Stimulated activated effector memory CD8-positive, alpha-beta T cell treated with anti-CD3 and anti-CD28 coated beads, Interleukin-12 subunit alpha, Interleukin-12 subunit beta, amount 100 ng/mL, for 72 hours (primary cell): ENCODE results near the gene SNX25.
A peak's percentile ranks its signal among the peaks of the same experiment; 100 is the strongest.
"Not testable (repeated sequence)": the region's sequence is repeated elsewhere in the genome, so short reads cannot be mapped to it uniquely, and the experiment has no call there.

Experiments used
- ATAC-seq: fragments of 150-1000 bp; cut with Tn5 transposase; 2 replicates; pipeline ENCODE4 v1.10.0; 2021
- DNase-seq, 2 donors: peaks; one replicate each; pipeline ENCODE4 v3.0.0; 2021 to 2022; ENCODE audit warnings: low spot score in 2 of 2
- H3K27ac Mint-ChIP-seq: one replicate; pipeline ENCODE4 v1.8.0; 2022; ENCODE audit warnings: mild to moderate bottlenecking, mixed read lengths
- H3K36me3 Mint-ChIP-seq: one replicate; pipeline ENCODE4 v1.8.0; 2022; ENCODE audit warnings: mild to moderate bottlenecking, mixed read lengths
- H3K4me1 Mint-ChIP-seq: one replicate; pipeline ENCODE4 v1.8.0; 2022; ENCODE audit warnings: mixed read lengths
- H3K4me3 Mint-ChIP-seq: one replicate; pipeline ENCODE4 v1.8.0; 2022; ENCODE audit warnings: mild to moderate bottlenecking, mixed read lengths
- H3K9me3 Mint-ChIP-seq: one replicate; pipeline ENCODE4 v1.8.0; 2022; ENCODE audit warnings: mixed read lengths

SNX25 gene

DNA sequence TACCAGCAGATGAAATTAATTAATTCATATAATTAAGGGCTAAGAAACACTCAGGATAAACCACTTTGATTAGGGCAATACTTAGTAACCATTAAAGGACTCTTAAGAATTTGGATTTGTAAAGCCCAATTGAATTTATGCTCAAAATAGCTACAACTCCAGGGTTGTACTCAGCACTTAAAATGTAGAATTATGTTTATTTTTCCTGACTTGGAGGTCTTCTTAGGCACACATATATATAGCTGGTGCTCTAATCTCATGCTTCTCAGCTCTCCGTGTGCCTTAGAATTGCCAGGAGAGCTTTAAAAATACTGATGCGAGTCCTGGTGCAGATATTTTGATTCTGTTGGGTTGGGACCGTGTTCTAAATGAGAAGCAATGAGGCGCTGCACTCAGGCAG, 77.6 kb downstream of the SNX25 start:
- peaks cover 11% of the 10 kb centered on the region for H3K36me3 Mint-ChIP-seq
- no peaks in the 10 kb centered on the region for H3K4me1 Mint-ChIP-seq
- DNase-seq (no peak), ATAC-seq (no peak)
- H3K9me3 Mint-ChIP-seq, result no peaks in the 10 kb centered on the region
- H3K4me3 Mint-ChIP-seq, result no peak overlapping the region
- no peak overlapping the region for H3K27ac Mint-ChIP-seq

DNA sequence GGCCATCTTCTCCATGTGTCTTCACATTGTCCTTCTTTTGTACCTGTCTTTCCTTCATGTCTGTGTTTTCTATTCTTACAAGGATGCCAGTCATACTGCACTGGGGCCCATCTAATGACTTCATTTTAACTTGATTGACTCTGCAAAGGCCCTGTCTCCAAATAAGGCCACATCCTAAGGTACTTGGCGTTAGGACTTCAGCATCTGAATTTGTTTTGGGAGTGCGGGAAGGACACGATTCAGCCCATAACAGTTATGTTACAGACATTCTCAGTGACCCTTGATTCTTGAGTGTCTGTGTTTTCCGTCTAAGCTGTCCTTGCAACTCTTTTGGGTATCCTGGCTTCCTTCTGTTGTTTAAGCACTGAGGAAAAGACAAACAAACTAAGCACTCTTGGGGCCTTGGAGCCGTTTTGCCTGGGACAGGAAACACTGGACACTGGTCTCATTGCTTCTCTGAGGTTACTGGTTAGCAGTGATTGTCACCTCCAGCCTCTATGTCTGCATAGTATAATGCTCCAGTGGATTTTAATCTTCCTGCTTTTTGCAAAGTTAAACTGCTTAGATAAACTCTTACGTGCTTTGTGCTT, 80.7 kb downstream of the SNX25 start:
- Mint-ChIP-seq H3K4me3 (no peak overlapping the region), H3K36me3 (peaks cover 20% of the 10 kb centered on the region), H3K4me1 (no peaks in the 10 kb centered on the region), H3K27ac (no peak overlapping the region), H3K9me3 (no peaks in the 10 kb centered on the region)
- DNase-seq (no peak), ATAC-seq (no peak)

DNA sequence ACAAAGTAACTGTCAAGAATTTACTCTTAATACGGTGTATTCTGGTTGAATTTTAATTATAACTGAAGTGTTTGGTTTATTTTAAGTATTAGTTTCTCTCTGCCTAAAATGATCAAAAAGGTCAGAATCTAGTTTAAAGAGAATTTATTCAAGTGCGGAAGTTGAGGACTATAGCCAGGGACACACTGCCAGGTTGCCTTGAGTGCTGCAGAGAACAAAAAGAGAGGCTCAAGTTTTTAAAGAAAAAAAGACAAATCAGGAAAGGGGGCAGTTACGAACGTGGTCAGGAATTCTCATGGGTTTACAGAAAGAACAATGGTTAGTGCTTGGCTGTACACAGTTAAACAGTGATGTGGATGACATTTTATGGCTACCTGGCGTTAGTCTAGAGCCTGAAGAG, 81.3 kb downstream of the SNX25 start:
- no peak for DNase-seq
- no peak for ATAC-seq
- H3K4me1 Mint-ChIP-seq, result no peaks in the 10 kb centered on the region
- H3K36me3 Mint-ChIP-seq, result peaks cover 24% of the 10 kb centered on the region
- no peak overlapping the region for H3K27ac Mint-ChIP-seq
- no peak overlapping the region for H3K4me3 Mint-ChIP-seq
- no peaks in the 10 kb centered on the region for H3K9me3 Mint-ChIP-seq

DNA sequence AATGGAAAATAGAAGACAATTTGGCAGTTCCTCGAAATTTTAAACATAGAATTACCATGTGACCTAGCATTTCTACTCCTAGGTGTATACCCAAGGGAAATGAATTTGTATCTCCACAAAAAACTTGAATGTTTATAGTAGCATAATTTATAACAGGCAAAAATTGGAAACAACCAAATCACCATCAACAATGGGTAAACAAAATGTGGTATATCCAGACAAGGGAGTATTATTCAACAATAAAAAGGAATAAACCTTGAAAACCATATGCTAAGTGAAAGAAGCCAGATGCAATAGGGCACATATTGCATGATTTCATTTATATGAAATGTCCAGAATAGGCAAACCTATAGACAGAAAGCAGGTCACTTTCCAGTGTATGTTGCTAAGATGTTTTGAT, 83.8 kb downstream of the SNX25 start:
- no peak for DNase-seq
- no peak overlapping the region for H3K27ac Mint-ChIP-seq
- H3K4me3 Mint-ChIP-seq, result no peak overlapping the region
- no peak for ATAC-seq
- peaks cover 31% of the 10 kb centered on the region for H3K36me3 Mint-ChIP-seq
- H3K9me3 Mint-ChIP-seq, result no peaks in the 10 kb centered on the region
- H3K4me1 Mint-ChIP-seq, result no peaks in the 10 kb centered on the region

DNA sequence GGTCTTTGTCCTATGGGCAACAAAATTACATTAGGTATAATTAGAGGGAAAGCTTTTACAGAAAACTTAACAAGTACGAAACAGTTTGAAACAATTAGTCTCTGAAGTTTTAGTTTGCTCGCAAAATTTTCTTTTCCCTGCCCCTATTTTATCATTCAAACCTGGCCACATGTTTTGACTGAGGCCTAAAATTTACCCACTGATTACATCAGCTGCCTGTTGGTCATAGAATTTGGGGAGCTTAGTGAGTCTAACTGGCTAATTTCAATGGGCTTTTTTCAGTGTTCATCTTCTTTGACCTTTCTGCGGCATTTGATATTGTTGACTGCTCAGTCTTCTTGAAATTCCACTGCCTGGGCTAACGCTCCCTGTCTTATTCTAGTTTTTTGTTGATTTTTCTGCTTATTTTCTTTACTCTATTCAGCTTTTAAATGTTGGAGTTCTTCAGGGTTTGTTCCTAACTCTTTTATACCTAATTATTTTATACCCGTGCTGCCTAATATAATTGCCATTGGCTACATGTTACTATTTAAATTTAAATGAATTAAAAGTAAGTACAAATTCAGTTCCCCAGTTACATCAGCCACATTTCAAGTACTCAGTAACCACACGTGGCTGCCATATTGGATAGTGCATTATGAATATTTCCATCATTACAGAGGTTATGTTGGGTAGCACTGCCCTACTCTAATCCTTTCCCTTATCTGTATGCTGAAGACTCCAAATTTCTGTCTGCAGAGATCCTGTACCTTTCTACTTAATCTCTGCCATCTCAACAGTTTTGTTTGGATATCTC, 87.5 kb downstream of the SNX25 start:
- H3K36me3 Mint-ChIP-seq, result peaks cover 34% of the 10 kb centered on the region
- no peak for DNase-seq
- H3K9me3 Mint-ChIP-seq, result no peaks in the 10 kb centered on the region
- ATAC-seq, result no peak
- no peak overlapping the region for H3K27ac Mint-ChIP-seq
- H3K4me3 Mint-ChIP-seq, result no peak overlapping the region
- no peaks in the 10 kb centered on the region for H3K4me1 Mint-ChIP-seq

DNA sequence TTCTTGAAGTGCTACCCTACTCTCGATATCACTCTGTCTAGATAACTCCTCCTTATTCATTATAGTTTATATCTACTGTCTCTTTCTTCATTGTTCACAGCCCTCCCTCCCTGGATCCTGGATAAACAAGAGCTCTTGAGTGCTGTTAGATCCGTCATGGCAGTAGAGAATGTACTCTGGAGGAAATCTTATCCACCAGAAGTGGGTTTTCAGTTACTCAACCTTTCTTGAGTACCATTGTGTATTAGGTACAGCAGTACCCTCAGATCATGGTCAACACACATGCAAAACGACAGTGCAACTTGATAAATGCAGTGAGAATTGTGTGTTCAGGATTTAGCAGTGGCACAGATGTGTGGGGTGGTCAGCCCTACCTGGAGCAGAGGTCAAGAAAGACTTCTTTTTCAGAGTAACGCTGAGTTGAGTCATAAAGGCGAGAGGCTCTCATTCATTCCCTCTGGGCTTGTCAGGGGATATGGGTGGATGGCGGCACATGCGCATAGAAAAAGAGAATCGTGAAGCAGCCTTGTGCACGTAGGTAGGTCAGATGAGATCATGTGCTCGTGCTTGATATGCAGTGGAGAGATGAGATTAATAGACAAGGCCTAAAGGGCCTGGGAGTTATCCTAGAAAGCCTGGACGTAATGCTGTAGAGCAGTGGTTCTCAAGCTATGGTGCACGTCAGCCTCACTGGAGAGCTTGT, 89.5 kb downstream of the SNX25 start:
- Mint-ChIP-seq H3K36me3 (peaks cover 23% of the 10 kb centered on the region), H3K4me3 (no peak overlapping the region), H3K27ac (peak overlapping the region; percentile 14), H3K4me1 (no peaks in the 10 kb centered on the region), H3K9me3 (no peaks in the 10 kb centered on the region)
- ATAC-seq, result no peak
- no peak for DNase-seq

DNA sequence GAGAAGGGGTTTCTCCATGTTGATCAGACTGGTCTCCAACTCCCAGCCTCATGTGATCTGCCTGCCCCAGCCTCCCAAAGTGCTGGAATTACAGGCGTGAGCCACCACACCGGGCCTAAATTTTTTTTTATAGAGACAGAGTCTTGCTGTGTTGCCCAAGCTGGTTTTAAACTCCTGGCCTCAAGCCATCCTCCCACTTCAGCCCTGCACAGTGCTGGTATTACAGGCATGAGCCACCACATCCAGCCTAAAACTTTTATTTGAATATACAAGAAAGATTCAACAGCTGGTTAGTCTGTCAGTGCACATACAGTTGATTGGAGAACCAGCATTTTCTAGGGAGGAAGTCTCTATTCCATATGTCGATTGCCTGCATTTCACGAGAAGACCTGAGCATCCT, 95.1 kb downstream of the SNX25 start:
- DNase-seq (no peak), ATAC-seq (no peak)
- H3K27ac Mint-ChIP-seq, result no peak overlapping the region
- no peaks in the 10 kb centered on the region for H3K9me3 Mint-ChIP-seq
- no peak overlapping the region for H3K4me3 Mint-ChIP-seq
- peaks cover 1% of the 10 kb centered on the region for H3K4me1 Mint-ChIP-seq
- peaks cover 10% of the 10 kb centered on the region for H3K36me3 Mint-ChIP-seq

DNA sequence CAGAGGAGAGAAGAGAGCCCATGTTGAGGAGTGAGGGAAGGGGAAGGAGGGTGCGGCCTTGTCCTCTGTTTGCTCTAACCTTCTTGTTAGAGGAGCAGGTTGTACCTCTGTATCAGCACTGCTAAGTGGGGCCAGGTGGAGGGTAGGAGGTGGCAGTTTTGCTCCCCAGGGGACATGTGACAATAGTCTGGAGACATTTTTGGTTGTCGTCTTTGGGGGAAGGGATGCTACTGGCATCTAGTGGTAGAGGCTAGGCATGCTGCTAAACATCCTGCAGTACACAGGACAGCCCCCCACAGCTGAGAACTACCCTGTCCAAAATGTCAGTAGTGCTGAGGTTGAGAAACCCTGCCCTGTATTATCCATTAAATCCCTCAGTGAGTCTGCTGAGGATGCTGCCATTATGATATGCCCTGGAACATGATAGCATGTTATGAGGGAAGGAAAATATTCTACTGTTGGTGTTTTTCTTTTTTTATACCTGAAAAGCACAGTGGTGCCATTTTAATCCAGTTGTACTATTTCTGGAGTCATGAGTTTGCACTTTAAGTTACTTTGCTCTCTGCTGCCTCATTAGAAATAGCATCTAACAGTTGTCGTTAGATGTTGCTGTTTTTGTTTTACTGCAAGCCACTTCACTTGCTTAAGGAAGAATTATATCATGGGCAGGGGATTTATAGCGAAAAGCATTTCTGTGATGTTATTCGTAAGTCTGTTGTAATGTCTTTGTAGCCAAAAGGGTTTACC, 95.7 kb downstream of the SNX25 start:
- no peaks in the 10 kb centered on the region for H3K9me3 Mint-ChIP-seq

DNA sequence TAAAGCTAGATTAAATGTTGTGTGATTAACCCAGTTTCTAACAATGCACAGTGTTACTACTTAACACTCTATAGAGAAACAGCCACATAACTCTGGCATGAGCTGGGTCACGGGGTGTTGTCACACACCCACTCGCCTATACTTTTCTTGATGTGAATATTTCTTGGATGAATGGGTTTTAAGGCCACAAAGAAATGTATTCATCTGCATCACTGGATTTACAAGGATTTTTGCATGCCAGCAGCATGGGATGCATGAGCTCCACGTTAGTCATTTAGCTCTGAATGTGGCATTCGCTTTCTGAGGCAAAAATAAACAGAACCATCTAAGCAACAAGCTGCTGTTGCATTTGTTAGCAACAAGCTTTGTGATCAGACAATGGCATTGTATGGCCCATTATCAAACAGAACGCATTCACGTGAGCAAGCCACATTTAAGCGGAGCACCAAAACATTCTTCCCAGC, 96.6 kb downstream of the SNX25 start:
- no peak for DNase-seq
- ATAC-seq, result no peak
- Mint-ChIP-seq H3K4me1 (peaks cover 7% of the 10 kb centered on the region), H3K4me3 (no peak overlapping the region), H3K36me3 (peaks cover 16% of the 10 kb centered on the region), H3K27ac (no peak overlapping the region), H3K9me3 (no peaks in the 10 kb centered on the region)

More for the DNA sequence above, 95.7 kb downstream of the SNX25 start:
- no peak overlapping the region for H3K4me3 Mint-ChIP-seq
- H3K4me1 Mint-ChIP-seq, result peaks cover 7% of the 10 kb centered on the region
- H3K27ac Mint-ChIP-seq, result no peak overlapping the region
- H3K36me3 Mint-ChIP-seq, result peaks cover 15% of the 10 kb centered on the region
- ATAC-seq (peak; percentile 65), DNase-seq (no peak)

DNA sequence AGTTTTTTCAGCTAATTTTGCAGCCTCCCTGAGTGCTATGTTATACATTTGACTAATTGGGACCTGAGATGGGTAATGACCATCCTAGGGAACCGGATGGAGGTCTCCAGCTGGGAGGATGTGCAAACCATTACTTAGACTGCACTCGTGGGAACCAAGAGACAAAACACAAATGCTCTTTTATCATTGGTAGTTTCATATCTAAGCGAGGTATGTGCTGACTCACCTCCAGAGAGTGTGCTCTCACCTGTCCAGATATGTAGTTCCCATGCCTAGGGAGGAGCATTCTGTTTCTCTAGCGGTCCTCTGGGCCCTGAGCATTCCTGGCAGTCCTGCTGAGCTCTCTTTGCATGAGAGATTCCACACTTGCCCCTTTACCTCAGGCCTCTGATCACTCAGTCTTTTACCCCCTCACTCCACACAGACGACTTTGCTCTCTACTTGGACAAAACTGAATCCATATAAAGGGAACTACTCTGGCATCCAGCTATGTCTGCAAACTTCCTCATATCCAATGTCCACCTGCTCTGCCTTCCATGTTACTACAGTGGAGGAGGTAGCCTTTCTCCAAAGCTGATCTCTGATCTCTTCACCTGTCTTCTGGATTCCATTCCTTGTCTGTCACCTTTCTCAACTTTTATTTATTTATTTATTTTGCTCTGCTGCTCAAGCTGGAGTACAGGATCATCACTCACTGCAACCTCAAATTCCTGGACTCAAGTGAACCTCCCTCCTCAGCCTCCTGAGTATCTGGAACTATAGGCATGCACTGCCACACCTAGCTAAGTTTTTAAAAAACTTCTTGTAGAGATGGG, 97.9 kb downstream of the SNX25 start:
- H3K27ac Mint-ChIP-seq, result no peak overlapping the region
- no peak overlapping the region for H3K4me3 Mint-ChIP-seq
- ATAC-seq (no peak), DNase-seq (no peak)
- H3K36me3 Mint-ChIP-seq, result peaks cover 27% of the 10 kb centered on the region
- peaks cover 7% of the 10 kb centered on the region for H3K4me1 Mint-ChIP-seq
- H3K9me3 Mint-ChIP-seq, result no peaks in the 10 kb centered on the region

DNA sequence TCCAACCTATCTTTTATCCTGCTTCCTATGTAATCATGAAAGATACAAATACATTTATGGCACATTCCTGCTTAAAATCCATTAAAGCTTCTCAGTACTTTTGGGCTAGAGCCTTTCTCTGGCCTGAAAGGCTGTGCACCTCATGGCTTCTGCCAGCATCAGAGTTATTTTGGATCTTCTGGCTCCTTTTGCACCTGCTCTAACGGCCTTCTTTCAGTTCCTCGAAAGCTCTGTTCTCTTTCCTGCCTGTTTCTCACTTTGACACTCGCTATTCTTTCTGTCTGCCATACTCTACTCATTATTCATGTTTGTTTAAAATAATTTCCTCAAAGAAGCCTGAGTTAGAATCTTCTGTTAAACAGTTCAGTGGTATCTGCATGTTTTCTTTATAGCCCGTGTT, 100.4 kb downstream of the SNX25 start:
- no peak for DNase-seq
- H3K9me3 Mint-ChIP-seq, result no peaks in the 10 kb centered on the region
- H3K4me1 Mint-ChIP-seq, result peaks cover 7% of the 10 kb centered on the region
- H3K36me3 Mint-ChIP-seq, result peaks cover 51% of the 10 kb centered on the region
- peak overlapping the region; percentile 14 for H3K27ac Mint-ChIP-seq
- no peak for ATAC-seq
- no peak overlapping the region for H3K4me3 Mint-ChIP-seq

DNA sequence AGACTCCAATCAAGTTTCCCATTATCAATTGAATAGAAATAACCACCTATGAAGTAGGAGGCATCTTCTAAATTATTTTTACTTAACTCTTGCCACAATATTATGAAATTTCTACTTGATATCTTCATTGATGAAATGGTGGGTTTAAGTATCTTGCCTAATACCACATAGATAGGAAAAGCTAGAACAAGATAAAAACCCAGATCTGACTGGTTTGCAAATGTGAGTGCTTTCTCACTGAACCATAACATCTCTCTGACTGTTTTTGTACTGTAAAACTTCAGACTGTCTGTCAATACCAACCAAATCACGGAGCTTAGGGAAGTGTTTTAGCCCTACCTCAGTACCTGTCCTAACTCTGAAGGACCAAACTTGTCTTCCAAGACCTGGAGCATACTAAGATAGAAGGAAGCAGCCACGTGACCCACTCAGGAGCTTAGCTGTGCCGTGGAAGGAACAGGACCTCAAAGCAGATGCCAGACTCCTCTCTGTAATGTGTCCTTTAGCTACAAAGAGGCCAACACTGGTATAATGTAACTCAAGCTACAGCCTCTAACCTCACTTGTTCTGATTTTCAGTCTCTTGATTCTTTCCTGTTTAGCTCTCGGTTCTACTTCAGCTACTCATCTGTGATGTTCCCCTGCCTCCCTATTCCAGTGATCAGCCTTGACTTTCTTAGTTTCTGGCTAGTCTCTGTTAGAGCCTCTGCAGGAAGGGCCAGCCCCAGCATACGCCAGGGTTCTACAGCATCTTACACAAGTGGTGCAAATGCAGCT, 101.9 kb downstream of the SNX25 start:
- Mint-ChIP-seq H3K9me3 (no peaks in the 10 kb centered on the region), H3K27ac (peak overlapping the region; percentile 39), H3K4me1 (peaks cover 7% of the 10 kb centered on the region), H3K36me3 (peaks cover 64% of the 10 kb centered on the region), H3K4me3 (no peak overlapping the region)
- no peak for DNase-seq
- ATAC-seq, result no peak

DNA sequence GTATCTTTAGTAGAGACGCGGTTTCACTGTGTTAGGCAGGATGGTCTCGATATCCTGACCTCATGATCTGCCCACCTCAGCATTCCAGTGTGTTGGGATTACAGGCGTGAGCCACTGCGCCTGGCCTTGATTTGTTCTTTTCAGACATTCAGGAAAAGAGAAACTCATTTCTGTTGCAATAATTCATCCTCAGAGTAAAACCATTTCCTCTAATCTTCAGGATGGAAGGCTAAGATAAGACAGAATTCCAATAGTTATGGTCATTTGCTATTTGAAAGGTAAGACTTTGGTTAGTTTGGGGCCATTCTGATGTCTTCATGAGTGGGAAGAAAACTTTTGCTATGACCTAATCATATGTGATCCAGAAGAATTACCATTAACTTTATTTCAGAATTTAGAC, 103.3 kb downstream of the SNX25 start:
- Mint-ChIP-seq H3K27ac (no peak overlapping the region), H3K4me3 (no peak overlapping the region), H3K9me3 (peaks cover 3% of the 10 kb centered on the region), H3K36me3 (peaks cover 77% of the 10 kb centered on the region), H3K4me1 (peaks cover 7% of the 10 kb centered on the region)
- ATAC-seq (no peak), DNase-seq (no peak)

DNA sequence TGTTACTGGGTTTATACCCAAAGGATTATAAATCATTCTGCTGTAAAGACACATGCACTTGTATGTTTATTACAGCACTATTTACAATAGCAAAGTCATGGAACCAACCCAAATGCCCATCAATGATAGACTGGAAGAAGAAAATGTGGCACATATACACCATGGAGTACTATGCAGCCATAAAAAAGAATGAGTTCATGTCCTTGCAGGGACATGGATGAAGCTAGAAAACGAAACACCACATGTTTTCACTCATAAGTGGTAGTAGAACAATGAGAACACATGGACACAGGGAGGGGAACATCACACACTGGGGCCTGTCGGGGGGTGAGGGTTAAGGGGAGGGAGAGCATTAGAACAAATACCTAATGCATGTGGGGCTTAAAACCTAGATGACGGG, 108.1 kb downstream of the SNX25 start:
- peaks cover 72% of the 10 kb centered on the region for H3K36me3 Mint-ChIP-seq
- not testable (repeated sequence) for ATAC-seq, H3K9me3 Mint-ChIP-seq, H3K4me1 Mint-ChIP-seq, H3K27ac Mint-ChIP-seq, H3K4me3 Mint-ChIP-seq, DNase-seq
